Stomach (tissue), 4 donors: ENCODE data around the gene DNAH1.

ENCODE experiments used
- EP300 ChIP-seq: sonication (generic); formaldehyde crosslinking; IDR thresholded peaks from one replicate; pipeline ENCODE4 v1.6.1; 2017; ENCODE audit warnings: antibody characterized with exemption
- POLR2A ChIP-seq, 4 donors: fragments of 450-650 bp; IDR thresholded peaks; one replicate each; pipeline ENCODE4 v1.6.1; 2016; ENCODE audit warnings: antibody characterized with exemption in 4 of 4, control low read depth in 2 of 4, mild to moderate bottlenecking in 1 of 4, moderate library complexity in 1 of 4

- TF ChIP-seq EP300 (no peak), POLR2A (IDR thresholded peaks at IDR 0.05) (no peak)
Observed at GRCh38 chr3:52327486-52328290, 11.6 kb downstream of the DNAH1 start.
